ENCODE data around the gene SLC16A10. TPM values are rescaled to one million over a fixed set of nuclear protein-coding genes. Genes with fewer than 3 reads are reported as not detected.

SLC16A10 gene
- polyA plus RNA-seq, 1 donor (not counting 4 experiments of a cell fraction or from before 2014, with no cell fraction given), result not detected

DNA sequence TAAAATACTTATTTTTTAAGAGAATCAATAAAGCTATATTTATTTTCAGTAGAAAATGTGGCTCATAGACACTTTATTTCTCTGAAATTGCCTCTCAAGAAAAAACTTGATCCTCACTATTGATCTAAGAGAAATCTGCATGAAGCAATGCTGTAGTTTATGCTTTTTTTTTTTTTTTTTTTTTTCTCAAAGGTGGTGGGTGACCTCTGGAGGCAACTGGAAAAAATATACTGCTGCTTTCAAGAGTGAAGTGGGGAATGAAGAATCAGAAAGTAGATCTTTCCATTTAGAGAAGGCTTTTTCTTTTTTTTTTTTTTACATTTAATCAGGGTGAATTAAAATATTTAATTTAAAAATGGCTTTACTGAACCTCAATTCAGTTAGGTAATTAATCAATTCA is 169.3 kb downstream of the SLC16A10 start:
- no peaks in the 10 kb centered on the region for H3K27me3 ChIP-seq (ENCODE audit: control insufficient read depth, extremely low read depth, insufficient read depth, low read length)
- no peak overlapping the region for H2AFZ ChIP-seq (ENCODE audit: control insufficient read depth, low read length)
- no peaks in the 10 kb centered on the region for H4K20me1 ChIP-seq (ENCODE audit: control insufficient read depth, extremely low read depth, insufficient read depth, low read length)
- TF ChIP-seq EZH2 (IDR thresholded peaks at IDR 0.05; ENCODE audit: low read length), result no peak
- TF ChIP-seq, protein P1, sequence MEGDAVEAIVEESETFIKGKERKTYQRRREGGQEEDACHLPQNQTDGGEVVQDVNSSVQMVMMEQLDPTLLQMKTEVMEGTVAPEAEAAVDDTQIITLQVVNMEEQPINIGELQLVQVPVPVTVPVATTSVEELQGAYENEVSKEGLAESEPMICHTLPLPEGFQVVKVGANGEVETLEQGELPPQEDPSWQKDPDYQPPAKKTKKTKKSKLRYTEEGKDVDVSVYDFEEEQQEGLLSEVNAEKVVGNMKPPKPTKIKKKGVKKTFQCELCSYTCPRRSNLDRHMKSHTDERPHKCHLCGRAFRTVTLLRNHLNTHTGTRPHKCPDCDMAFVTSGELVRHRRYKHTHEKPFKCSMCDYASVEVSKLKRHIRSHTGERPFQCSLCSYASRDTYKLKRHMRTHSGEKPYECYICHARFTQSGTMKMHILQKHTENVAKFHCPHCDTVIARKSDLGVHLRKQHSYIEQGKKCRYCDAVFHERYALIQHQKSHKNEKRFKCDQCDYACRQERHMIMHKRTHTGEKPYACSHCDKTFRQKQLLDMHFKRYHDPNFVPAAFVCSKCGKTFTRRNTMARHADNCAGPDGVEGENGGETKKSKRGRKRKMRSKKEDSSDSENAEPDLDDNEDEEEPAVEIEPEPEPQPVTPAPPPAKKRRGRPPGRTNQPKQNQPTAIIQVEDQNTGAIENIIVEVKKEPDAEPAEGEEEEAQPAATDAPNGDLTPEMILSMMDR (optimal IDR thresholded peaks at IDR 0.05 in 1 of 3, IDR thresholded peaks at IDR 0.05 in 1 of 3, conservative IDR thresholded peaks at IDR 0.05 in 1 of 3; ENCODE audit: extremely low read depth in 1 of 3, insufficient read depth in 2 of 3, low read length in 3 of 3), result no peak
- peaks cover 8% of the 10 kb centered on the region for H3K4me1 ChIP-seq (ENCODE audit: control insufficient read depth, extremely low read depth, insufficient read depth, low read length)
- H3K4me3 ChIP-seq (ENCODE audit: control insufficient read depth in 2 of 3, extremely low read depth in 1 of 3, insufficient read depth in 2 of 3, low read depth in 1 of 3, low read length in 3 of 3), result no peak overlapping the region
- no peaks in the 10 kb centered on the region for H3K9me1 ChIP-seq (ENCODE audit: control insufficient read depth, extremely low read depth, insufficient read depth, low read length)
- peaks cover 6% of the 10 kb centered on the region for H3K79me2 ChIP-seq (ENCODE audit: control insufficient read depth, insufficient read depth, low read length)
- H3K27ac ChIP-seq (ENCODE audit: control insufficient read depth, insufficient read depth, low read length), result no peak overlapping the region
- DNase-seq (ENCODE audit: low read depth, low spot score), result no peak
- H3K4me2 ChIP-seq (ENCODE audit: control insufficient read depth, extremely low read depth, insufficient read depth, low read depth, low read length), result no peak overlapping the region
- H3K9me3 ChIP-seq (ENCODE audit: control insufficient read depth, low read depth, low read length), result no peaks in the 10 kb centered on the region
- FAIRE-seq, result no peak
- dilution Hi-C loops (cut with MboI; ENCODE audit: extremely low pct_ligation_motif_present, low sequenced_read_pairs), result no loop called here
- H3K36me3 ChIP-seq (ENCODE audit: control insufficient read depth in 2 of 2, extremely low read depth in 1 of 2, insufficient read depth in 2 of 2, low read length in 2 of 2), result no peaks in the 10 kb centered on the region
- H3K9ac ChIP-seq (ENCODE audit: control insufficient read depth, extremely low read depth, insufficient read depth, low read length), result no peak overlapping the region

DNA sequence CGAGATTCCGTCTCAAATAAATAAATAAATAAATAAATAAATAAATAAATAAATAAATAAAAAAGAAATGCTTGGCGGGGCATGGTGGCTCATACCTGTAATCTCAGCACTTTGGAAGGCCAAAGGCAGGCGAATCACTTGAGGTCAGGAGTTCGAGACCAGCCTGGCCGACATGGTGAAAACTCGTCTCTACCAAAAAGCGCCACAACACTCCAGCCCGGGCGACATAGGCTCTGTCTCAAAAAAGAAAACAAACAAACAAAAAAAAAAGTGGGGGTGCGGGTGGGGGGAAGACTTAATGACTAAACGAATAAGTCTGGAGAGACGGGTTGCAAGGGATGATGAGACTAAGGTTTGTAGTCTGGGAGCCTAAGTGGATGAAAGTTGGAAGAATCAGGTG is 170.7 kb downstream of the SLC16A10 start:
- H4K20me1 ChIP-seq (ENCODE audit: control insufficient read depth, extremely low read depth, insufficient read depth, low read length), result no peaks in the 10 kb centered on the region
- DNase-seq (ENCODE audit: low read depth, low spot score) (no peak), FAIRE-seq (no peak)
- peaks cover 2 to 3% of the 10 kb centered on the region in 2 experiments for H3K36me3 ChIP-seq (ENCODE audit: control insufficient read depth in 2 of 2, extremely low read depth in 1 of 2, insufficient read depth in 2 of 2, low read length in 2 of 2)
- no peak overlapping the region for H3K27ac ChIP-seq (ENCODE audit: control insufficient read depth, insufficient read depth, low read length)
- no peak overlapping the region for H3K4me2 ChIP-seq (ENCODE audit: control insufficient read depth, extremely low read depth, insufficient read depth, low read depth, low read length)
- no peaks in the 10 kb centered on the region for H3K9me1 ChIP-seq (ENCODE audit: control insufficient read depth, extremely low read depth, insufficient read depth, low read length)
- dilution Hi-C loops (cut with MboI; ENCODE audit: extremely low pct_ligation_motif_present, low sequenced_read_pairs), result no loop called here
- H3K79me2 ChIP-seq (ENCODE audit: control insufficient read depth, insufficient read depth, low read length), result peaks cover 18% of the 10 kb centered on the region
- H2AFZ ChIP-seq (ENCODE audit: control insufficient read depth, low read length), result no peak overlapping the region
- H3K27me3 ChIP-seq (ENCODE audit: control insufficient read depth, extremely low read depth, insufficient read depth, low read length), result no peaks in the 10 kb centered on the region
- H3K4me3 ChIP-seq (ENCODE audit: control insufficient read depth in 2 of 3, extremely low read depth in 1 of 3, insufficient read depth in 2 of 3, low read depth in 1 of 3, low read length in 3 of 3), result no peak overlapping the region
- H3K4me1 ChIP-seq (ENCODE audit: control insufficient read depth, extremely low read depth, insufficient read depth, low read length), result peaks cover 8% of the 10 kb centered on the region
- no peak overlapping the region for H3K9ac ChIP-seq (ENCODE audit: control insufficient read depth, extremely low read depth, insufficient read depth, low read length)
- TF ChIP-seq EZH2 (IDR thresholded peaks at IDR 0.05; ENCODE audit: low read length), result no peak
- TF ChIP-seq, protein P1 (optimal IDR thresholded peaks at IDR 0.05 in 1 of 3, IDR thresholded peaks at IDR 0.05 in 1 of 3, conservative IDR thresholded peaks at IDR 0.05 in 1 of 3; ENCODE audit: extremely low read depth in 1 of 3, insufficient read depth in 2 of 3, low read length in 3 of 3), result no peak
- no peaks in the 10 kb centered on the region for H3K9me3 ChIP-seq (ENCODE audit: control insufficient read depth, low read depth, low read length)
